BJ (cell line): ENCODE results near the gene STK39. TPM values are rescaled to one million over a fixed set of nuclear protein-coding genes. Genes with fewer than 3 reads are reported as not detected.

Source experiments
- CTCF ChIA-PET: fragments of 350-600 bp; formaldehyde crosslinking; extraction: SDS; loops from one replicate; lab custom pipeline; 2021; ENCODE audit warnings: antibody characterized with exemption, inconsistent platforms; lab: Yijun Ruan, JAX
- POLR2A ChIA-PET: fragments of 300-600 bp; sonication (Branson Sonifier 250); formaldehyde crosslinking; extraction: SDS; loops from one replicate; lab custom pipeline; 2021; ENCODE audit warnings: antibody characterized with exemption; lab: Charles Lee
- DNase-seq: peaks from one replicate; pipeline ENCODE4 v3.0.0-alpha.2; 2011; ENCODE audit warnings: low read depth
- H3K27me3 ChIP-seq: 2 replicates; pipeline ENCODE4 v1.6.0; 2011; ENCODE audit warnings: low read length; ENCODE audit not compliant: control insufficient read depth, insufficient read depth
- H3K36me3 ChIP-seq: 2 replicates; pipeline ENCODE4 v1.5.1; 2011; ENCODE audit warnings: low read length; ENCODE audit not compliant: control insufficient read depth, insufficient read depth
- H3K4me3 ChIP-seq: 2 replicates; pipeline ENCODE4 v1.5.1; 2011; ENCODE audit warnings: low read depth, mild to moderate bottlenecking, control low read depth, low read length
- CTCF ChIP-seq: IDR thresholded peaks from 2 replicates; pipeline ENCODE4 v1.5.1; 2011; ENCODE audit warnings: low read depth, mild to moderate bottlenecking, control low read depth, inconsistent platforms, low read length, moderate library complexity; ENCODE audit not compliant: insufficient read depth
- polyA plus RNA-seq: library from polyadenylated mRNA; depleted of rRNA; stranded (reverse); fragments of >200 nt; gene quantifications from 2 replicates; pipeline ENCODE4 v1.2.3, GENCODE V29; 2011

The STK39 gene
- polyA plus RNA-seq, 1 experiment = 7.6 TPM

- POLR2A ChIA-PET = no interaction called here
- DNase-seq = no peak
- TF ChIP-seq CTCF = no peak
- CTCF ChIA-PET = interaction anchor here (0.5 kb wide), 1 partner anchor 8 kb away, joined by 3 read pairs; no protein-coding TSS in a partner anchor
- Histone ChIP-seq H3K4me3 (no peak overlapping the region), H3K36me3 (peaks cover 1% of the 10 kb centered on the region; the same call in 1 of the 2 replicates), H3K27me3 (no peaks in the 10 kb centered on the region)
Measured at GRCh38 chr2:168147830-168148794, 99.3 kb downstream of the STK39 start.

GRCh38 chr2:168146892-168147810 lies 100.2 kb downstream of the STK39 start:
- ChIA-PET POLR2A (no interaction called here), CTCF (interaction anchor here (1.5 kb wide), 1 partner anchor 9 kb away, joined by 3 read pairs; no protein-coding TSS in a partner anchor)
- H3K36me3 ChIP-seq = peaks cover 1% of the 10 kb centered on the region; the same call in 1 of the 2 replicates
- DNase-seq = no peak
- TF ChIP-seq CTCF = no peak
- no peak overlapping the region for H3K4me3 ChIP-seq
- no peaks in the 10 kb centered on the region for H3K27me3 ChIP-seq

- Histone ChIP-seq H3K4me3 (no peak overlapping the region), H3K27me3 (no peaks in the 10 kb centered on the region), H3K36me3 (no peaks in the 10 kb centered on the region)
- POLR2A ChIA-PET = no interaction called here
- no peak for DNase-seq
- CTCF ChIA-PET = interaction anchor here (1.5 to 1.6 kb wide), 2 partner anchors 8 to 11 kb away, joined by 3 read pairs; no protein-coding TSS in a partner anchor
- TF ChIP-seq CTCF = no peak
Measured at GRCh38 chr2:168145426-168146310, 101.7 kb downstream of the STK39 start.

GRCh38 chr2:168145011-168145410 lies 102.4 kb downstream of the STK39 start:
- TF ChIP-seq CTCF = no peak
- POLR2A ChIA-PET = no interaction called here
- CTCF ChIA-PET = interaction anchor here (1.6 kb wide), 1 partner anchor 8 kb away, joined by 3 read pairs; no protein-coding TSS in a partner anchor
- no peak overlapping the region for H3K4me3 ChIP-seq
- DNase-seq = no peak
- no peaks in the 10 kb centered on the region for H3K27me3 ChIP-seq
- no peaks in the 10 kb centered on the region for H3K36me3 ChIP-seq
